K562 (cell line): ENCODE data around the gene TAF4. TPM values are rescaled to one million over a fixed set of nuclear protein-coding genes. Genes with fewer than 3 reads are reported as not detected.

ENCODE experiments used
- ATAC-seq: fragments of 200-7000 bp; cut with Tn5 transposase; 3 replicates; pipeline ENCODE4 v1.9.1; 2020; ENCODE audit warnings: moderate library complexity
- BruUV-seq: library from RNA; stranded (reverse); fragments of 400-500 nt; replicated peaks from 2 replicates; lab custom pipeline; 2021; lab: Mats Ljungman, UMichigan
- CTCF ChIA-PET: fragments of 300-600 bp; formaldehyde crosslinking; extraction: SDS; loops from one replicate; lab custom pipeline; 2021; ENCODE audit warnings: low intra/inter-chr PET ratio; lab: Yijun Ruan, JAX
- POLR2A ChIA-PET: fragments of 300-600, 350-650 bp; sonication (Branson Sonifier 250); formaldehyde crosslinking; extraction: SDS; loops from one replicate; lab custom pipeline; 2021; ENCODE audit warnings: antibody characterized with exemption, inconsistent platforms; lab: Yijun Ruan, JAX
- DNase-seq, 4 experiments: peaks; one replicate each; pipeline versions ENCODE4 v3.0.0 to v3.0.0-alpha.2; 2011 to 2018; ENCODE audit warnings: low spot score in 3 of 4, mixed read lengths in 3 of 4; ENCODE audit errors: extremely low read depth in 1 of 4
- FAIRE-seq: peaks from 2 replicates; lab custom pipeline; 2011; peaks lifted over from hg19 to GRCh38; lab: Jason Lieb, UNC
- H2AFZ ChIP-seq: 2 replicates; pipeline ENCODE4 v1.6.0; 2011; ENCODE audit warnings: low read depth, low read length, control low read depth, inconsistent platforms
- H3K27ac ChIP-seq: fragments of 200-600 bp; 3 replicates; pipeline ENCODE4 v1.8.0; 2011; ENCODE audit warnings: low read depth, mild to moderate bottlenecking, control low read depth, inconsistent platforms, low read length, moderate library complexity, mixed read lengths; ENCODE audit errors: extremely low read depth
- H3K27me3 ChIP-seq, 2 experiments: fragments of 300-600 bp in 1 of 2; 2 replicates in 1 of 2; 3 replicates in 1 of 2; pipeline versions ENCODE4 v1.6.0 to v1.8.0; 2011; ENCODE audit warnings: inconsistent platforms in 2 of 2, low read length in 2 of 2, mild to moderate bottlenecking in 1 of 2, mixed read lengths in 1 of 2, moderate library complexity in 1 of 2; ENCODE audit not compliant: control insufficient read depth in 2 of 2, insufficient read depth in 2 of 2
- H3K36me3 ChIP-seq: fragments of 300-600 bp; 3 replicates; pipeline ENCODE4 v1.8.0; 2011; ENCODE audit warnings: mild to moderate bottlenecking, low read length, inconsistent platforms; ENCODE audit not compliant: control insufficient read depth, insufficient read depth
- H3K4me1 ChIP-seq, 2 experiments: fragments of 200-600 bp in 1 of 2; replicated peaks in 1 of 2; 2 replicates in 1 of 2; 3 replicates in 1 of 2; pipeline versions ENCODE4 v1.5.1 to v1.8.0; 2011; ENCODE audit warnings: inconsistent platforms in 2 of 2, low read length in 2 of 2, mild to moderate bottlenecking in 1 of 2, mixed read lengths in 1 of 2, moderate library complexity in 1 of 2; ENCODE audit not compliant: control insufficient read depth in 2 of 2, insufficient read depth in 2 of 2
- H3K4me2 ChIP-seq: 2 replicates; pipeline ENCODE4 v1.6.1; 2011; ENCODE audit warnings: low read length, control low read depth, inconsistent platforms, mixed read lengths; ENCODE audit not compliant: insufficient read depth
- H3K4me3 ChIP-seq: fragments of 200-600 bp; sonication (generic), shearing (Covaris generic); 2 replicates; pipeline ENCODE4 v1.5.1; 2016; ENCODE audit warnings: control low read depth, inconsistent platforms
- H3K79me2 ChIP-seq: fragments of 200-600 bp; 3 replicates; pipeline ENCODE4 v1.8.0; 2011; ENCODE audit warnings: low read length, inconsistent platforms; ENCODE audit not compliant: control insufficient read depth, insufficient read depth
- H3K9ac ChIP-seq, 2 experiments: 2 replicates each; pipeline versions ENCODE4 v1.6.0 to v1.6.1; 2011; ENCODE audit warnings: low read depth in 2 of 2, low read length in 2 of 2, control low read depth in 1 of 2, inconsistent platforms in 1 of 2, mild to moderate bottlenecking in 1 of 2, mixed read lengths in 1 of 2; ENCODE audit not compliant: insufficient read depth in 1 of 2
- H3K9me1 ChIP-seq: one replicate; pipeline ENCODE4 v1.6.0; 2011; ENCODE audit warnings: inconsistent platforms, mild to moderate bottlenecking, low read length, moderate library complexity; ENCODE audit not compliant: control insufficient read depth, insufficient read depth
- H3K9me3 ChIP-seq: replicated peaks from 2 replicates; pipeline ENCODE4 v1.5.1; 2011; ENCODE audit warnings: low read depth, low read length, inconsistent platforms; ENCODE audit not compliant: control insufficient read depth, insufficient read depth
- H4K20me1 ChIP-seq: replicated peaks from 2 replicates; pipeline ENCODE4 v1.6.1; 2011; ENCODE audit warnings: low read length, inconsistent platforms, mixed read lengths; ENCODE audit not compliant: control insufficient read depth, insufficient read depth
- ARID2 ChIP-seq: fragments of 450-650 bp; IDR thresholded peaks from 2 replicates; pipeline ENCODE4 v1.6.1; 2017; ENCODE audit warnings: antibody characterized with exemption, mild to moderate bottlenecking
- KDM5B ChIP-seq: fragments of 200-600 bp; sonication (generic); IDR thresholded peaks from 2 replicates; pipeline ENCODE4 v1.6.1; 2012; ENCODE audit warnings: low read depth, mild to moderate bottlenecking, moderate library complexity, low read length, control low read depth, inconsistent platforms; ENCODE audit not compliant: insufficient replicate concordance
- NELFE ChIP-seq: IDR thresholded peaks from 2 replicates; pipeline ENCODE4 v1.6.1; 2011; ENCODE audit warnings: mild to moderate bottlenecking; ENCODE audit not compliant: insufficient read depth, insufficient read length
- POLR2G ChIP-seq: fragments of 200-400 bp; formaldehyde crosslinking; IDR thresholded peaks from 2 replicates; pipeline ENCODE4 v1.6.1; 2017; ENCODE audit warnings: low read depth, mild to moderate bottlenecking, antibody characterized with exemption, low read length, moderate library complexity
- SRSF3 ChIP-seq: fragments of 200-400 bp; formaldehyde crosslinking; IDR thresholded peaks from 2 replicates; pipeline ENCODE4 v1.6.1; 2016; ENCODE audit warnings: mild to moderate bottlenecking, low read length, moderate library complexity; ENCODE audit not compliant: insufficient read depth
- ZNF165 ChIP-seq: fragments of 250-450 bp; sonication (Bioruptor Pico); IDR thresholded peaks from 2 replicates; pipeline ENCODE4 v1.4.0; 2020; ENCODE audit warnings: borderline replicate concordance
- ZNF75A ChIP-seq: fragments of 450-650 bp; formaldehyde crosslinking; IDR thresholded peaks from 2 replicates; pipeline ENCODE4 v1.4.0; 2020; ENCODE audit warnings: mild to moderate bottlenecking
- ZNF76 ChIP-seq: fragments of 250-450 bp; sonication (Bioruptor Pico); IDR thresholded peaks from 2 replicates; pipeline ENCODE4 v1.4.0; 2020; ENCODE audit warnings: mild to moderate bottlenecking, moderate library complexity, borderline replicate concordance
- ZNF766 ChIP-seq: fragments of 200-800 bp; sonication (Bioruptor generic); conservative IDR thresholded peaks from 2 replicates; pipeline ENCODE4 v1.6.1; 2016; ENCODE audit warnings: missing genetic modification characterization, missing compliant biosample characterization
- WGBS: fragments of 100-300 bp; shearing (Covaris generic); methylation state at CpG from one replicate; pipeline ENCODE4 v1.1.6; 2016; ENCODE audit warnings: low coverage, mixed read lengths; ENCODE audit not compliant: insufficient coverage; ENCODE audit errors: missing lambda C conversion rate; 5-methylcytosine and 5-hydroxymethylcytosine counted together
- in situ Hi-C: fragments of 300-500 bp; cut with MboI; formaldehyde crosslinking; loops from 4 replicates; pipeline ENCODE4 v1.15.0; 2018; ENCODE audit warnings: inconsistent platforms, mixed read lengths
- intact Hi-C: fragments of 100-400 bp; cut with micrococcal nuclease; formaldehyde crosslinking; loops from 2 replicates; pipeline ENCODE4 v1.14.2; 2022
- polyA plus RNA-seq, 8 experiments: library from polyadenylated mRNA; depleted of rRNA in 4 of 8; stranded (reverse) in 5 of 8; unstranded in 3 of 8; fragments of >200 nt; fragmentation: Nextera tagmentation in 2 of 8; fragmentation: Illumina TruSeq in 1 of 8; extraction: Ambion mirVana in 2 of 8; extraction: Trizol in 1 of 8; gene quantifications; 2 replicates each; pipeline versions ENCODE4 v1.2.1 to v1.2.3, GENCODE V29; 2011 to 2014; ENCODE audit warnings: inconsistent platforms in 1 of 8, missing spikeins in 1 of 8
- total RNA-seq, 7 experiments: library from RNA; depleted of rRNA in 6 of 7; stranded (reverse); fragments of >200 nt in 6 of 7; fragmentation: Illumina TruSeq in 2 of 7; extraction: Trizol in 2 of 7; gene quantifications; 2 replicates each; pipeline versions ENCODE4 v1.2.1 to v1.2.3, GENCODE V29; 2011 to 2021; ENCODE audit warnings: low replicate concordance in 1 of 7
- TF ChIP-seq, protein P1 (sequence below), 2 experiments: IDR thresholded peaks; 2 replicates each; pipeline ENCODE4 v1.6.1; 2011; ENCODE audit warnings: borderline replicate concordance in 1 of 2, control low read depth in 1 of 2, low read depth in 1 of 2, low read length in 1 of 2, mild to moderate bottlenecking in 1 of 2, mixed read lengths in 1 of 2, moderate library complexity in 1 of 2; ENCODE audit not compliant: insufficient read depth in 1 of 2, insufficient read length in 1 of 2, poor library complexity in 1 of 2, severe bottlenecking in 1 of 2; ENCODE audit errors: extremely low read depth in 1 of 2
- TF ChIP-seq, protein P2 (sequence below): IDR thresholded peaks from 2 replicates; pipeline ENCODE4 v1.6.1; 2012; ENCODE audit warnings: low read depth, low read length, improper control_type of control experiment, borderline replicate concordance
- TF ChIP-seq, protein P3 (sequence below): sonication (generic); formaldehyde crosslinking; IDR thresholded peaks from 2 replicates; pipeline ENCODE4 v1.8.0; 2022; ENCODE audit warnings: missing genetic modification reagents, mild to moderate bottlenecking, moderate library complexity, borderline replicate concordance

Gene TAF4
- total and polyA plus RNA-seq, 9 of the 15 experiments (the other 6 are each of a cell fraction or from before 2014, with no cell fraction given), result 0.44 to 28.3 (median 5.6) TPM

DNA sequence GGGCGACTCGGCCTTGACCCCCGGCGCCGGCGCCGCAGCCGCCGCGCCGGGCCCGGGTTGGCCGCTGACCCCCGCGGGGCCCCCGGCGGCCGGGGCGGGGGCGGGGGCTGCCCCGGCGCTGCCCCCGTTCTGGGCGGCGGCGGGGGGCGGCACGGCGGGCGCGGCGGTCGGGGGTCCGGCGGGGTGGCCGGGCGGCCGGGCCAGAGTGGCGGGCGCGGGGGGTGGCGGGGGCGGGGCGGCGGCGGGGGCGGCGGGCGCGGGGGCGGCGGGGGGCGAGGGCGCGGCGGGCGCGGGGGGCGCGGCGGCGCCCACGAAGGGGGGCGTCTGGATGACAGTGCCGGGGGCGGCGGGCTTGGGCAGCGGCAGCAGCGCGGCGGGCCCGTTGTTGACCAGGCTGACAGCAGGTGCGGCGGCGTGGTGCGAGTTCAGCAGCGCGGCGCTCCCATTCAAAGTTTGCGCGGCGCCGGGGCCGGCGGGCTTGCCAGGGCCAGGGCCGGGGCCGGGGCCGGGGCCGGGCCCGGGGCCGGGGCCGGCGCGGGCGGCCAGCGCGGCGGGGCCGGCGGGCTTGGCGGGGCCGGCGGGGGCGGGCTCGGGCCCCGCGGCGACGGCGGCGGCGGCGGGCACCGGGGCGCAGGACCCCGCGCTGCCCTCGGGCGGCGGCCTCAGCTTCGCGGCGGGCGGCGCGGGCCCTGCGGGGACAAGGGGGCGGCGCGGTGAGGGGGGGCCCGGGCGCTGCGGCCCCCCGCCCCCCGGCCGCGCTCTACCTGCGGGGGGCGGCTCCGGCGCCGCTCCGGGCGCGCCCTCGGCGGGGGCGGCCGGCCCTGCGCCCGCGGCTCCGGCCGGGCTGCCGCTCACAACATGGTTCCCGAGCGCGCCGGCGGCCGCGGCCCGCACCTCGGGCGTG lies 659 bp downstream of the TAF4 start (continued):
- TF ChIP-seq, protein P1, sequence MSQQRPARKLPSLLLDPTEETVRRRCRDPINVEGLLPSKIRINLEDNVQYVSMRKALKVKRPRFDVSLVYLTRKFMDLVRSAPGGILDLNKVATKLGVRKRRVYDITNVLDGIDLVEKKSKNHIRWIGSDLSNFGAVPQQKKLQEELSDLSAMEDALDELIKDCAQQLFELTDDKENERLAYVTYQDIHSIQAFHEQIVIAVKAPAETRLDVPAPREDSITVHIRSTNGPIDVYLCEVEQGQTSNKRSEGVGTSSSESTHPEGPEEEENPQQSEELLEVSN (IDR thresholded peaks at IDR 0.05; ENCODE audit: borderline replicate concordance in 1 of 2, extremely low read depth in 1 of 2, insufficient read depth in 1 of 2, insufficient read length in 1 of 2, low read depth in 1 of 2, low read length in 1 of 2, poor library complexity in 1 of 2, severe bottlenecking in 1 of 2), result peak in 1 of 2 experiments; percentile 34
- TF ChIP-seq ZNF75A (CRISPR knock-in tag), result no peak

DNA sequence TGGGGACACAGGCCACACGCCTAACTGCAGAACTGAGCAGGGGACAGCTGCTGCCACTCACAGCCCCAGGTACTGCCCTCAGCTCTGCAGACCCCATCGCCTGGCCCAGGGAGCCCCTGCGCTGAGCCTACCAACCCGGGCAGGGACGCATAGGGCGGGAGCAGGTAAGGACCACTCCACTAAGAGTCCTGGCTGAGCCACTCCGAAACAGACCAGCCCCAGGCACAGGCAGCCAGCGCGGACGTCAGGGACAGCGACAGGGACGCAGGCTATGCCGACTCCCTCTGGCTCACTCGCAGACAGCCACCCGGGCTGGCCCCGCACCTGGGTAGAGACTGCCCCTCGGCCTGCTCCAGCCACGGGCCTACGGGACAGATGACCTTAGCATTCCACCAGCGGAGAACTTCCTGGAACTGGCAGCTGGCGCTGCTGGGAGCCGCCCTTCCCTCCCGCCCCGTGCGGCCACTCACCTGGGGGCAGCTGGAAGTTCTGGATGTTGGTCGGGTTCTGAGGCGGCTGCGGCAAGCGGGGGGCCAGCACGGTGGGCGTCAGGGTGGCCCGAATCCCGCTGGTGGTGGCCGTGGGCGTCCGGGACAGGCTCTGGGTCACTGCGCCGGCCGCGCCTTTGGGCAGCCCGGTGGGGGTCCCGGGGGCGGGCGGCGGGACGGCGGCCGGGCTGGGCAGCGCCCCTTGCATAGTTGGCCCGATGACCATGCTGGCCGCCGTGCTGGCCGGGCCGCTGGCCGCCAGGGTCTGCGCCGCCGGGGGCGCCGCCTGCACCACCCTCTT lies 1.5 kb downstream of the TAF4 start:
- H3K36me3 ChIP-seq, result peaks cover 35% of the 10 kb centered on the region
- peak overlapping the region in 1 of 2 experiments; percentile 85; a peak in 2 of 4 replicates for H3K9ac ChIP-seq
- no peak overlapping the region for H2AFZ ChIP-seq
- no peaks in the 10 kb centered on the region for H3K9me3 ChIP-seq
- intact Hi-C loops, result loop anchor here (5.0 kb wide), 1 partner anchor 37 kb away; no protein-coding TSS in a partner anchor
- no peak overlapping the region for H3K27ac ChIP-seq
- FAIRE-seq (no peak), DNase-seq (peak in 2 of 4 experiments; percentile 24 to 56), ATAC-seq (no peak)
- POLR2A ChIA-PET, result interaction anchor here (0.5 kb wide), 1 partner anchor 689 kb away, joined by 3 read pairs; no protein-coding TSS in a partner anchor
- BruUV-seq, result no TSS peak
- peaks cover 54% of the 10 kb centered on the region for H3K79me2 ChIP-seq
- peaks cover 19 to 44% of the 10 kb centered on the region in 2 experiments for H3K4me1 ChIP-seq
- no peak overlapping the region; the same call in 1 of the 2 replicates for H3K4me3 ChIP-seq
- in situ Hi-C loops, result no loop called here
- H3K4me2 ChIP-seq, result no peak overlapping the region
- CTCF ChIA-PET, result no interaction called here
- peaks cover 12% of the 10 kb centered on the region for H3K9me1 ChIP-seq
- WGBS, result 81% methylated on average over 26 of the region's 60 CpGs
- H4K20me1 ChIP-seq, result peaks cover 42% of the 10 kb centered on the region
- no peaks in the 10 kb centered on the region for H3K27me3 ChIP-seq
- peak; percentile 27 for TF ChIP-seq POLR2G
- no peak for TF ChIP-seq NELFE
- no peak for TF ChIP-seq SRSF3
- no peak for TF ChIP-seq ZNF76 (CRISPR knock-in tag)
- TF ChIP-seq ZNF165, result no peak
- TF ChIP-seq ARID2, result no peak
- TF ChIP-seq, protein P2, sequence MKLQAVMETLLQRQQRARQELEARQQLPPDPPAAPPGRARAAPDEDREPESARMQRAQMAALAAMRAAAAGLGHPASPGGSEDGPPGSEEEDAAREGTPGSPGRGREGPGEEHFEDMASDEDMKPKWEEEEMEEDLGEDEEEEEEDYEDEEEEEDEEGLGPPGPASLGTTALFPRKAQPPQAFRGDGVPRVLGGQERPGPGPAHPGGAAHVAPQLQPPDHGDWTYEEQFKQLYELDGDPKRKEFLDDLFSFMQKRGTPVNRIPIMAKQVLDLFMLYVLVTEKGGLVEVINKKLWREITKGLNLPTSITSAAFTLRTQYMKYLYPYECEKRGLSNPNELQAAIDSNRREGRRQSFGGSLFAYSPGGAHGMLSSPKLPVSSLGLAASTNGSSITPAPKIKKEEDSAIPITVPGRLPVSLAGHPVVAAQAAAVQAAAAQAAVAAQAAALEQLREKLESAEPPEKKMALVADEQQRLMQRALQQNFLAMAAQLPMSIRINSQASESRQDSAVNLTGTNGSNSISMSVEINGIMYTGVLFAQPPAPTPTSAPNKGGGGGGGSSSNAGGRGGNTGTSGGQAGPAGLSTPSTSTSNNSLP, result no peak
- no peak for TF ChIP-seq ZNF766 (CRISPR knock-in tag)
- TF ChIP-seq, protein P3, sequence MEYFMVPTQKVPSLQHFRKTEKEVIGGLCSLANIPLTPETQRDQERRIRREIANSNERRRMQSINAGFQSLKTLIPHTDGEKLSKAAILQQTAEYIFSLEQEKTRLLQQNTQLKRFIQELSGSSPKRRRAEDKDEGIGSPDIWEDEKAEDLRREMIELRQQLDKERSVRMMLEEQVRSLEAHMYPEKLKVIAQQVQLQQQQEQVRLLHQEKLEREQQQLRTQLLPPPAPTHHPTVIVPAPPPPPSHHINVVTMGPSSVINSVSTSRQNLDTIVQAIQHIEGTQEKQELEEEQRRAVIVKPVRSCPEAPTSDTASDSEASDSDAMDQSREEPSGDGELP (CRISPR knock-in tag), result peak; percentile 58; the same call in 1 of the 2 replicates
- peak; percentile 47 for TF ChIP-seq KDM5B
